ELF-1 (cell line): ENCODE measurements around the gene FAF2.
"Not testable (repeated sequence)": the region's sequence is repeated elsewhere in the genome, so short reads cannot be mapped to it uniquely, and the experiment has no call there.

Source experiments
- DNase-seq: peaks from one replicate; pipeline ENCODE4 v3.0.0-alpha.2; 2016; ENCODE audit warnings: low read depth, low spot score

The FAF2 gene

DNA sequence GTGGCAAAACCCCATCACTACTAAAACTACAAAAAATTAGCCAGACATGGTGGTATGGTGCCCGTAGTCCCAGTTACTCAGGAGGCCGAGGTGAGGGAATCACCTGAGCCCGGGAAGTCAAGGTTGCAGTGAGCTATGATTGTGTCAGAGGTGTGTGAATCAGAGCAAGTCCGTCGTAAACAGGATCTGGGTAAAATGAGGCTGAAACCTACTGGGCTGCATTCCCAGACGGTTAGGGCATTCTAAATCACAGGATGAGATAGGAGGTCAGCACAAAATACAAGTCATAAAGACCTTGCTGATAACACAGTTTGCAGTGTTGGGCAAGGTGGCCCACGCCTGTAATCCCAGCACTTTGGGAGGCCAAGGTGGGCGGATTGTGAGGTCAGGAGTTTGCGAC lies 29.9 kb upstream of the FAF2 start:
- peak; percentile 24 for DNase-seq

DNA sequence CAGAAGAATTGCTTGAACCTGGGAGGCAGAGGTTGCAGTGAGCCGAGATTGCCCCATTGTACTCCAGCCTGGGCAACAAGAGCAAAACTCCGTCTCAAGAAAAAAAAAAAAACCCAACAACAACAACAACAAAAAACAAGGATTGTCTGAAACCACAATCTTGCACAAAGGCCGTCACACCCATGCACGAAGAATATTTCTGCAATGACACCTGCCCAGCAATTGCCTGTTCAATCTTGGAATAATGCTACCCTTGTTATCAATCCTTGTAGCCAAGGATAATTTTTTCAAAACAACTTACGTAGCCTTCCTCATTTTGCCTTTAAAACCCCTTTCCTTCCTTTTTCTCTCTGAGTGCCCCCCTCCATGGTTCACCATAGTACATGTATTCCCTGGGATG lies 28.1 kb upstream of the FAF2 start:
- no peak for DNase-seq

DNA sequence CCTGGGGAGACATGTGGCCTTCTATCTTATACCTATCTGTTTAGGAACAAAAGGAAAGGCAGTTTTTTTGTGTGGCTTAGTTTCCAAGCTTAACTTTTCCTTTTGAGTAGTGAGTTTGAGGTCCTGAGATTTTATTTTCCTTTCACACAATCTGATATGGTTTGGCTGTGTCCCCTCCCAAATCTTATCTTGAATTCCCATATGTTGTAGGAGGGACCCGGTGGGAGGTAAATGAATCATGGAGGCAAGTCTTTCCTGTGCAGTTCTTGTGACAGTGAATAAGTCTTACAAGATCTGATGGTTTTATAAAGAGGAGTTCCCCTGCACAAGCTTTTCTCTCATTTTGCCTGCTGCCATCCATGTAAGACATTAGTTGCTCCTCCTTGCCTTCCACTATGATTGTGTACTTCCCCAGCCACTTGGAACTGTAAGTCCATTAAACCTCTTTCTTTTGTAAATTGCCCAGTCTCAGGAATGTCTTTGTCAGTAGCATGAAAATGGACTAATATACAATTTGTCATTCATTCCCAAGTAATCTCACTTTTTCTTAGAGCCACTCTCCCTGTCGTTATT lies 27.1 kb upstream of the FAF2 start:
- no peak for DNase-seq

DNA sequence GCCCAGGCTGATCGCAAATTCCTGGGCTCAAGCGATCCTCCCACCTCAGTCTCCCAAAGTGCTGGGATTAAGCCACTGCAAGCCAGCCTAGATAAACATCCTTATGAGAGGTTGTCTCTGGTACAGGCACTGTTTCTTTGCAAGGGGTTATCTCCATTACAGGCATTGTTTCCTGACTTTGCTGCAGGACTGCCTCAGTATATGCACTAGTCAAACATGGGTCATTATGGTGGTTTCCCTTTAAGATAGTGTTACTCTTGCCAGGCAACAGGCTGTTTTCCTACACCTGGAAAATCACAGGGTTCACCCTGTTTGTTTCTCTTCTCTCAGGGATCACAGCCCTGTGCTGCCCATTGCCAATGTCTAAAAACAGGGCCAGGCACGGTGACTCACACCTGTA lies 24.0 kb upstream of the FAF2 start:
- DNase-seq = no peak

DNA sequence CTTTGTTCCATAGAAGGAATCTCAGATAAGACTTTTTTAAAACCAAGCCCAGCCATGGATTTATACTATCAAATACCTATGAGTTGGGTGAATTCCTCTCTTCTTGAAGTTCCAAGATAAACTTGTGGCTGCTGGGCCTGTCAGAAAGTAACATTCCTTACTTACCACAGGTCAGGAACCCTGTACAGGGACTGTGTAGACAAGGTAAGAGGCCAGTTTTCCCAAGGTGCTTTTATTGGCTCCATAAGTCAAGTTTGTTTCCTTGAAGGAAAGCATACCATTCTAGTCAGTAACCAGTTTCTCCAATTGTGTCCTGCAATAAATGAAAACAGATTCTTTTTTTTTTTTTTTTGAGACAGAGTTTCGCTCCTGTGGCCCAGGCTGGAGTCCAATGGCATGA lies 23.0 kb upstream of the FAF2 start:
- no peak for DNase-seq

DNA sequence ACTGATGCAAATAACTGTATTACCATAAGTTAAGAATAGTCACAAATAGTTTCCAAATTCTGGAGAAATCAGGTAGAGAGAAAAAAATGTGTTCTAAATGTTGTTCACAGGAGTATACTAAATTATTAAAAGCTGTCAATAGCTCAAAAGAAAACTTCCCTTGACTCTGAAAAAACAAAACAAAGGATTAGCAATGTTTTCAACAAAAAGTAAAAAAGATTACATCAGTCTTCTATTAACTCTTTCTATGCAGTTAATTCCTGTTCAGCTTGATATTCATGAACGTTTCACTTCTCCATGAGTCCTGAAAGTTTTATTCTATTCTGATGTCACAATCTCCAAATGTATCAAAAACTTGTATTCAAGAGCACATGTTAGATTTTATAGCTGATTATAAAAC lies 22.4 kb upstream of the FAF2 start:
- DNase-seq = no peak

DNA sequence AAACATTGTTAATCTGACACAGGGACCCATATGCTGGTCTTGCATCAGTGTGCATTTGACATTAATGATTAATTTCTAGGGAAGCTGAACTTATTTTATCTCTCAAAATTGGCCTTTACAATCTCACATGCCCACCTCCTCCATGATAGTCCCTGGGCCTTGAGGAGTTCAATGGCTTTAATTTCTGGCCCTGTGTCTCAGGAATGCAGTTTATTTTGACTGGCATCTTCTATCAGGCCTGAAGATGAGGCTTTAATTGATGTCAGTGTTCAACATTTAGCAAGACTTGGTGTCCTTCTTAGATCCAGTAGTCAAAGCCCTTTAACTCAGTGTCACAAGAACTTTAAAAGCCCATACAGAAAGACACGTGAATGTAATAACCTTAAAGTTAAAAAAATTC lies 21.3 kb upstream of the FAF2 start:
- DNase-seq = no peak

DNA sequence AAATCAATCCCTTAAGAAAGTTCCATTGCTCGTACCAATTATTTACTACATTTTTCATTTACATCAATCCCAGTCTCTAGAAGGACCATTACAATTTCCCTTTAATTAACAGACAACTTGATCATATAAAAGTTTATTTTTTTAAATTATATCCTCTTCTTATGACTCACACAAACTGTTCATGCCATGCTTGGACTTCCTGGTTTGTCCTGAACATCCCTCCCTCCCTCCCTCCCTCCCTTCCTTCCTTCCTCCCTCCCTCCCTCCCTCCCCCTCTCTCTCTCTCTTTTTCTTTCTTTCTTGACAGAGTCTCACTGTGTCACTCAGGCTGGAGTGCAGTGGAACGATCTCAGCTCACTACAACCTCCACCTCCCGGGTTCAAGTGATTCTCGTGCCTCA lies 20.2 kb upstream of the FAF2 start:
- DNase-seq = no peak

DNA sequence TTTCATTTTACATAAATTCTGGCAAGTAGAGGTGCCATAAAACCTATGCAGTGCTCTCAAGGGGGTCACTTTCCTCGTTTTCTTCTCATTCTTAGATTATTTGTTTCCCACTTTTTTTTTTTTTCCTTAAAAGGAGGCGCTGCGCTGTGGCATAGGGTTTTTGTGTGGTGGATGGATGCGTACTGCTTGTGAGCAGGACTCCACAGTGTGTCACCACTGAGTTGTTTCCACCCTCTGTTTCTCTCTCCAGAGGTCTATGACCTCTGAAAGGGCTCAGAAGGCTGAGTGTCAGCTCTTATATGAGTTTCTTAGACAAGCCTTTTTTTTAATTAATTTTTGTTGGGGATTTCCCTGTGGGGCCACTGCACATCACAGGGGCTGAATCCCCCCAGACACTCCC lies 18.2 kb upstream of the FAF2 start:
- no peak for DNase-seq

DNA sequence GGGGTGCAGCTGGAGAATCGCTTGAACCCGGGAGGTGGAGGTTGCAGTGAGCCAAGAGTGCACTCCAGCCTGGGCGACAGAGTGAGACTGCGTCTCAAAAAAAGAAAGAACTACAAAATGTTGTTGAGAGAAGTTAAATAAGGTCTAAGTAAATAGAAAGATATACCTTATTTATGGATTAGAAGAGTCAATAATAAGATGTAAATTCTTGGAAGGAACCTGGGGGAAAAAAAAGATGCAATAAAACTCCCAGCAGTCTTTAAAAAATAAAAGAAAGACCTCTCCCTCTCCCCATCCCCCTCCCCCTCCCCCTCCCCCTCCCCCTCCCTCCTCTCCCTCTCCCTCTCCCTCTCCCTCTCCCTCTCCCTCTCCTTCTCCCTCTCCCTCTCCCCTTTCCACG lies 15.5 kb upstream of the FAF2 start:
- no peak for DNase-seq

DNA sequence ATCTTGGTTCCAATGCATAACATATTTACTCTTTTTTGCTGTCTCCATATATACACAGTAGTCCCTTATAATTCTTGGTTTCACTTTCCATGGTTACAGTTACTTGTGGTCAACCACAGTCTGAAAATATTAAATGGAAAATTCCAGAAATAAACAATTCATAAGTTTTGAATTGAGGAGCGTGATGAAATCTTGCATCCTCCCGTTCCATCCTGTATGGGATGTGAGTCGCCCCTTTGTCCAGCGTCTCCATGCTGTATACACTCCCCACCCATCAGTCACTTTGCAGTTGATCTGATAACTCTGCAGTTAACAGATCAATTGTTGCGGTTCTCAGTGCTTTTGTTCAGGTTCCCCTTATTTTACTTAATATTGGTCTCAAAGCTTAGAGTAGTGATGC lies 11.5 kb upstream of the FAF2 start:
- DNase-seq = no peak

DNA sequence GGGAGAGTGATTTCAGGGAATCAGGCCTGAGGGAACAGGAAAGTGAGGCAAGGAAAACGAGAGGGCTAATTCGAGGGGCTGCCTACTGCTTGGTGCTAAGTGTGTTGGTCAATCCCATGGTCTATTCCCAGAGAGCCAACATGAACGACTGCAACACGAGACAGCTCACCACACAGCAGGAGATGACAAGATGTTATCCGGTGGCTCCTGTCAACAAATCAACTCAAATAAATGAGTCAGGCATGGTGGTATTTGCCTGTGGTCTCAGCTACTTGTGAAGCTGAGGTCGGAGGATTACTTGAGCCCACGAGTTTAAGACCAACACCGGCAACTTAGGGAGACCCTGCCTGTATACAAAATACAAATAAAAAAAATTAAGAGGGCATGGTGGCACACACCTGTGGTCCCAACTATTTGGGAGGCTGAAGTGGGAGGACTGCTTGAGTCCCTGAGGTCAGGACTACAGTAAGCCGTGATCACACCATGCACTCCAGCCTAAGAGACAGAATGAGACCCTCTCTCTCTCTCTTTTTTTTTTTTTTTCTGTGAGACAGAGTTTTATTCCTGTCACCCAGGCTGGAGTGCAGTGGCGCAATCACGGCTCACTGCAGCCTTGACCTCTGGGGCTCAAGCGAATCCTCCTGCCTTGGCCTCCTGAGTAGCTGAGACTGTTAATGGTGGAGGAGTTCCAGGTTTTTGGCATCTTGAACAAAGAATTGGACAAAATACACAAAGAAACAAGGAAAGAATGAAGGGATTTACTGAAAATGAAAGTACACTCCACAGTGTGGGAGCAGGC lies 9.0 kb upstream of the FAF2 start:
- peak; percentile 30 for DNase-seq

DNA sequence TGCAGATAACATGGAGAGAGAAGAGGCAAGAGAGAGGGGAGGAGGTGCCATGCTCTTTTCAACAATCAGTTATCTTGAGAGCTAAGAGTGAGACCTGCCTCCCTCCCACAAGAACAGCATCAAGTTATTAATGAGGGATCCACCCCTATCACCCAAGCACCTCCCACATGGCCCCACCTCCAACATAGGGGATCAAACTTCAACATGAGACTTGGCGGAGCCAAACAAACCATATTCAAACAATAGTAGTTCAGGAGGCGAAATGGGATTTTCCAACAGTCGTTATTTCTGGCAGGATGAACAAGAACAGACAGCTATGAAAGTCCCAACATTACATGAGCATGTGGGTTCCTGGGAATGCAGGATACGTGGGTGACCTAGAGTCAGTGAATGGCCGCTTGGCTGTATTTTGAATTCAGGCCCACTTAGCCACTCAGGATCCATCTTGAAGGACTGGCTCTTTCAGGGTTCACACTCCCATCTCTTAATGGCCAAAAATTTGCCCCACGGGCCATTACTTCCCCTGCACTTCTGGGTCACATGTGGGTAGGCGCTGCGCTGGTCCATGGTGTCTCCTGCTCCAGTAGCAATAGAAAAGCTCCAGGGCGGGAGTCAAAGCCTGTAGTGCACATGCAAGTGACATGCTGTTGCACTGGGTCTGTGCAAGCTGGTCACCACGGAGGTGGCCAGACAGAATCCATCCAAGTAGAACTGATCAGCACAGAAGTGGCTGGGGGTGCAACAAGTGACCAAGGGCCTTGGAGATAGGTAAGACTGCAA lies 7.1 kb upstream of the FAF2 start:
- no peak for DNase-seq

DNA sequence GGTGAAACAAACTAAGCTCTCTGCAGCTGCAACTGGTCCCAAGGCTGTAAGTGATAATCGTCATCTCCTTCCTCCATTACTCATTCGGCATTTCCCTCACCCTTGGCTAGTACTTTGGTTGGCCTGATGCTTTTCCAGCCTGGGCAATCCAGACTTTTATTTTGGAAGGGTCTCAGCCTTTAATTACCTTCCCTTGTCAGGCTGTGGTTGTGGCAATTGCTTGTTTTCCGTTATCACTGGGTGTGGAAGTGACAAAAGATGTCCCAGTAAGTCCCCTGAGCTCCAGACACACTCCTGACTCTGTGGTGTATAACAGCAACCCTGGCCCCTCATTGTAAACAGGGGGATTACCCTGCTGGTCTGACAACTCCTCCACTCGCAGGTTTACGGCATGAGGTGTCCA lies 6.3 kb upstream of the FAF2 start:
- DNase-seq = peak; percentile 51

DNA sequence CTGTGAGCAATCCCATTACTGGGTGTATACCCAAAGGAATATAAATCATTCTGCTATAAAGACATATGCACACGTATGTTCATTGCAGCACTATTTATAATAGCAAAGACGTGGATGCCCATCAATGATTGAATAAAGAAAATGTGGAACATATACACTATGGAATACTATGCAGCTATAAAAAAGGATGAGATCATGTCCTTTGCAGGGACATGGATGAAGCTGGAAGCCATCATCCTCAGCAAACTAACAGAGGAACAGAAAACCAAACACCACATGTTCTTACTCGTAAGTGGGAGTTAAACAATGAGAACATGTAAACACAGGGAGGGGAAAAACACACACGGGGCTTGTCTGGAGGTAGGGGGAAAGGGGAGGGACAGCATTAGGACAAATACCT lies 5.3 kb upstream of the FAF2 start:
- DNase-seq = not testable (repeated sequence)

DNA sequence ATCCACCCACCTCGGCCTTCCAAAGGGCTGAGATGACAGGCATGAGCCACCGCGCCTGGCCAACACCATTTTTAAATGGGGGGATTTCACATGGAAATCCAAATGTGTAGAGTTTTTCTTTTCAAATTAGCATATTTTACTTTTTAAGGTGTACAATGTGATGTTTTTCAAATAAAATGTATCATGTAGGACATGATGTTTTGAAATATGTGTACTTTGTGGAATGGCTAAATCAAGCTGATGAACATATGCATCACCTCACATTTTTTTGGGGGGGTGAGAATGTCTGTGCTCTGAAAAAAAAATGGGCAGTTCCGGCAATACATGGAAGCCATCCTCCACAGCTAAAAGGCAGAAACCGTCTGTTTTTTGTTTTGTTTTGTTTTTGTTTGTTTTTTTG lies 3.4 kb upstream of the FAF2 start:
- no peak for DNase-seq

DNA sequence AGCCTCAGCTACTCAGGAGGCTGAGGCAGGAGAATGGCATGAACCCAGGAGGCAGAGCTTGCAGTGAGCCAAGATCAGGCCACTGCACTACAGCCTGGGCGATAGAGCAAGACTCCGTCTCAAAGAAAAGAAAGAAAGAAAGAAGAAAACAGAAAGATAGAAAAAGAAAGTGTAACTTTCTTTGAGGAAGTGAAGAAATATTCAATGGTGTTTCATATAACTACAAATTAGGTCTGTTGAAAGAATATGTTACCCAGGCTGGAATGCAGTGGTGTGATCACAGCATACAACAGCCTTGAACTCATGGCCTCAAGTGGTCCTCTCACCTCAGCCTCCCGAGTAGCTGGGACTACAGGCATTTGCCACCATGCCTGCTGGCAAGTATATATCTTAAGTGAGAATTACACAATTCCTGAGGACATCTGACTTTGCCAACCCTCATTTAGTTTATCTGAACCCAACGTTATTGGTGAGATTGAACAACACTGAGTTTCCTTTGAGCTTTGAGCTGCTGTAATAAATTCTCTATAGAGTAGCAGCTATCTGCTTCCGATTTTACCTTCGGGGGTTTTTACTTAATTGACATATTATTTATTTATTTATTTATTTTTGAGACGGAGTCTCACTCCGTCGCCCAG lies 2.0 kb upstream of the FAF2 start:
- no peak for DNase-seq

DNA sequence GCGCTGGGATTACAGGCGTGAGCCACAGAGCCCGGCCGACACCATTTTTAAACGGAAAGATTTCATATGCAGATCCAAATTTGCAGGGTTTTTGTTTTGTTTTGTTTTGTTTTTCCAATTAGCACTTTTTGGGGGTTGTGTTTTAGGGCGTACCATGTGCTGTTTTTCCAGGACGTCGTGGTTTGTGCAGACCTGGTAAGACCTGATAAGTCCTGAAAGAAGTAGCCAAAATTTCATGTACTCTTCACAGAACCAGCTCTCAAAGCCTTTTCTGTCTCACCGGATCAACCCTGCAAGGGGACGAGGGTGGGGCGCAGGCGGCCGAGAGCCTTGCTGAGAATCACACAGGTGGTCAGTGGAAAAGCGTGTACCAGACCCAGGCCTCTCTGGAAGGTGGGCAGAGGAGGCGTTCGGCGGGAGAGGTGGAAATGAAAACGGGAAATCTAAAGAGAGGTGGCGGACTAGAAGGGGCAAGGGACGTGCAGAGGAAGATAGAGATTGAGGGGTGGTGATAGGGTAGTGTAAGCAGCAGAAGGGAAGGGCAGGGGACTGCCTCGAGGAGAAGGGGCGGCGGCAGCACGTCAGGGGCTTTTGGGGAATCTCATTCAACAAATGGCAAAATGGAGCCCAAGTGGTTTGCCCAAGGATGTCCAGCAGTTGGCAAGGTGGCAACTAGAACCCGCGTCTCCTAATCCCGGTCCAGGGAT lies 1.1 kb upstream of the FAF2 start:
- no peak for DNase-seq

DNA sequence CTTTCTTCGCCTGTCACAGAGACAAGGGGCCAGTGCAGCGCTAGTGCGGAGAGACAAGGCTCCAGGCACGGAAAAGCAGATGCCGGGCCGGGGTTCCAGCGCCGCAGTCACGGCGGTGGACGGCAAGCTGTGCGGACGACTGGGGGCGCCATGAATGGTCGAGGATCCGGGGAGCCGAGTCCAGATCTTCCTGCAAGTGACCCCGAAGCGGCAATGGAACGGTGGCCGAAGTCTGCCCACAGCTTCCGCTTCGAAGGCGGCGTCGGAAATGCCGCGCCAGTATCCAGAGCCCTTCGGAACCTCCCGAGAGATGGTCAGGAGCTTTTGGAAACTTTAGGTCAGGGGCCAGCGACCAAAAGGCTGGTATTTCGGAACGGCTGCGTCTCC lies 601 bp upstream of the FAF2 start:
- DNase-seq = no peak

DNA sequence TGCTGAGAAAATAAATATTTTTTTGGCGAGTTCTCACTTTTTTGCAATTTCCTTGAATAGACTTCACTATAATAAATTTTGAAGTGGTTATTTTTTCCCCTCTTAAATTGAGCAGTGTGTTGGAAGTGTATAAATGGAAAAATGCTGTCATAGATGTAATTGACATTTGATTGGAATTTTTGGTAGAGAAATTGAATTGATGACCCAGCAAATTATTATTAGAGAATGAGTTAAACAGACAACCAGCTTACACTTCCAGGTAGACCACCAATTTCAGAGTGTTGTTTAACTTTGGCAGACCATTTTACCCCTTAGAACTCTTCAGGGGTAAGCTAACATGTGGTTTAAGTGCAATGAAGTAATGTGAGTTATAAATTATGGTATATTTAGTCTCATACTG lies 1.9 kb downstream of the FAF2 start:
- DNase-seq = no peak

DNA sequence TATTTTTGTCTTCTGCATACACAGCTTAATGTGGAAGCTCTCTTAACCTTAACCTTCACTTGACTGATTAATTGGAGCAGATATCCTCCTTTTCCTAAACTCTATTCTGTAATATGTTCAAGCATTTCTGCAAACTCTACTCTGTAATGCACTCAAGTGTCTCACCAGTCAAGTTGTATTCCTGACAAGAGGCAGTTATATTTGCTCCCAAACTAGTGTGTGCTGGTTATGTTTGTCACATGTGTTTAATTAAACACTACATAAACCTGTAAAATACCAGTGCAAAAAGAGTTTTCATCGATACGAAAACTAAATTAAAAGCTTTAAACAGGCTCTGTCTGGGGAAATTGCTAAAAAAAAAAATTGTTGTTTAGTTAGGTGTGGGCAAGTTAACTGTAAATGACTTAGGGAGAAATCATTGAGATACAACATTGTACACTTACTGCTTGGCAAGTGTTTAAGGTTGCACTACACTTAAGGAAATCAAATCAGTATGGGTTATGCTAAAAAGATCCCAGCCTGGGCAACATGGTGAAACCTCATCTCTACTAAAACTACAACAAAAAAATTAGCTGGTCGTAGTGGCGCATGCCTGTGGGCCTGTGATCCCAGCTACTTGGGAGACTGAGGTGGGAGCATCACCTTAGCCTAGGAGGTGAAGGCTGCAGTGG lies 6.7 kb downstream of the FAF2 start:
- DNase-seq = no peak
